Astrocyte (in vitro differentiated cells and primary cell): ENCODE measurements around the gene PGC. TPM values are rescaled to one million over a fixed set of nuclear protein-coding genes. Genes with fewer than 3 reads are reported as not detected.
A peak's percentile ranks its signal among the peaks of the same experiment; 100 is the strongest.

Experiments
- DNase-seq: peaks from one replicate; pipeline ENCODE4 v3.0.0-alpha.2; 2010; ENCODE audit warnings: low read depth
- FAIRE-seq: peaks from 2 replicates; lab custom pipeline; 2011; peaks lifted over from hg19 to GRCh38; lab: Jason Lieb, UNC
- H2AFZ ChIP-seq: 2 replicates; pipeline ENCODE4 v1.6.0; 2012; ENCODE audit warnings: low read depth, low read length, inconsistent platforms
- H3K27ac ChIP-seq: 2 replicates; pipeline ENCODE4 v1.5.1; 2011; ENCODE audit warnings: low read depth, low read length, inconsistent platforms
- H3K27me3 ChIP-seq: 2 replicates; pipeline ENCODE4 v1.6.0; 2011; ENCODE audit warnings: low read length, inconsistent platforms; ENCODE audit not compliant: insufficient read depth
- H3K36me3 ChIP-seq: 2 replicates; pipeline ENCODE4 v1.5.1; 2011; ENCODE audit warnings: low read length, inconsistent platforms; ENCODE audit not compliant: insufficient read depth
- H3K4me1 ChIP-seq: 2 replicates; pipeline ENCODE4 v1.5.1; 2011; ENCODE audit warnings: low read length, inconsistent platforms; ENCODE audit not compliant: insufficient read depth
- H3K4me2 ChIP-seq: 2 replicates; pipeline ENCODE4 v1.6.0; 2012; ENCODE audit warnings: low read length, inconsistent platforms
- H3K4me3 ChIP-seq: 2 replicates; pipeline ENCODE4 v1.5.1; 2011; ENCODE audit warnings: low read depth, mild to moderate bottlenecking, low read length, inconsistent platforms; ENCODE audit not compliant: insufficient read depth
- H3K79me2 ChIP-seq: 2 replicates; pipeline ENCODE4 v1.6.0; 2012; ENCODE audit warnings: mild to moderate bottlenecking, low read length, inconsistent platforms; ENCODE audit not compliant: insufficient read depth
- H3K9ac ChIP-seq: 2 replicates; pipeline ENCODE4 v1.6.0; 2012; ENCODE audit warnings: mild to moderate bottlenecking, low read length, inconsistent platforms
- H3K9me3 ChIP-seq: 2 replicates; pipeline ENCODE4 v1.5.1; 2012; ENCODE audit warnings: low read depth, mild to moderate bottlenecking, low read length, inconsistent platforms; ENCODE audit not compliant: insufficient read depth
- H4K20me1 ChIP-seq: 2 replicates; pipeline ENCODE4 v1.6.0; 2012; ENCODE audit warnings: low read length, inconsistent platforms; ENCODE audit not compliant: insufficient read depth
- H3K27ac Mint-ChIP-seq: one replicate; pipeline ENCODE4 v1.8.0; 2021; ENCODE audit warnings: mild to moderate bottlenecking, mixed read lengths; ENCODE audit not compliant: unreplicated experiment
- H3K27me3 Mint-ChIP-seq: one replicate; pipeline ENCODE4 v1.8.0; 2021; ENCODE audit warnings: low read depth, mixed read lengths; ENCODE audit not compliant: unreplicated experiment
- H3K36me3 Mint-ChIP-seq: one replicate; pipeline ENCODE4 v1.8.0; 2021; ENCODE audit warnings: low read depth, mixed read lengths; ENCODE audit not compliant: unreplicated experiment
- H3K4me1 Mint-ChIP-seq: one replicate; pipeline ENCODE4 v1.8.0; 2021; ENCODE audit warnings: low read depth, mixed read lengths; ENCODE audit not compliant: unreplicated experiment
- H3K4me3 Mint-ChIP-seq: one replicate; pipeline ENCODE4 v1.8.0; 2021; ENCODE audit warnings: mild to moderate bottlenecking, moderate library complexity, mixed read lengths; ENCODE audit not compliant: unreplicated experiment
- H3K9me3 Mint-ChIP-seq: one replicate; pipeline ENCODE4 v1.8.0; 2021; ENCODE audit warnings: mild to moderate bottlenecking, mixed read lengths; ENCODE audit not compliant: unreplicated experiment
- EZH2 ChIP-seq: IDR thresholded peaks from 2 replicates; pipeline ENCODE4 v1.6.1; 2012; ENCODE audit warnings: mild to moderate bottlenecking, low read length, inconsistent platforms; ENCODE audit not compliant: insufficient read depth
- total RNA-seq: library from RNA; stranded (reverse); gene quantifications from 2 replicates; pipeline ENCODE4 v1.2.1, GENCODE V29; 2021
- TF ChIP-seq, protein P1 (sequence below): IDR thresholded peaks from 2 replicates; pipeline ENCODE4 v1.5.1; 2011; ENCODE audit warnings: low read depth, mild to moderate bottlenecking, inconsistent platforms, low read length, moderate library complexity; ENCODE audit not compliant: insufficient read depth

The PGC gene
- total RNA-seq, 1 donor from 2014 or later: not detected

GRCh38 chr6:41787219-41787917 lies 40.2 kb upstream of the PGC start, which contains the start of gene TOMM6:
Gene TOMM6, plus strand, starts transcription at chr6:41787694. Its CDS starts 4 bp downstream, at chr6:41787698.
- Histone ChIP-seq H3K27me3 (no peaks in the 10 kb centered on the region), H4K20me1 (peaks cover 16% of the 10 kb centered on the region), H3K9me3 (no peaks in the 10 kb centered on the region), H3K9ac (peak within 1 kb of the TSS; percentile 97), H2AFZ (peak within 1 kb of the TSS; percentile 84), H3K79me2 (peaks cover 20% of the 10 kb centered on the region), H3K27ac (peak within 1 kb of the TSS; percentile 94), H3K36me3 (peaks cover 28% of the 10 kb centered on the region), H3K4me3 (peak within 1 kb of the TSS; percentile 88), H3K4me1 (peaks cover 6% of the 10 kb centered on the region), H3K4me2 (peak within 1 kb of the TSS; percentile 99)
- Mint-ChIP-seq H3K9me3 (no peaks in the 10 kb centered on the region), H3K27me3 (no peaks in the 10 kb centered on the region), H3K4me3 (peak within 1 kb of the TSS; percentile 99), H3K27ac (peak within 1 kb of the TSS; percentile 96), H3K36me3 (peaks cover 5% of the 10 kb centered on the region), H3K4me1 (peaks cover 15% of the 10 kb centered on the region)
- no peak for FAIRE-seq
- TF ChIP-seq, protein P1, sequence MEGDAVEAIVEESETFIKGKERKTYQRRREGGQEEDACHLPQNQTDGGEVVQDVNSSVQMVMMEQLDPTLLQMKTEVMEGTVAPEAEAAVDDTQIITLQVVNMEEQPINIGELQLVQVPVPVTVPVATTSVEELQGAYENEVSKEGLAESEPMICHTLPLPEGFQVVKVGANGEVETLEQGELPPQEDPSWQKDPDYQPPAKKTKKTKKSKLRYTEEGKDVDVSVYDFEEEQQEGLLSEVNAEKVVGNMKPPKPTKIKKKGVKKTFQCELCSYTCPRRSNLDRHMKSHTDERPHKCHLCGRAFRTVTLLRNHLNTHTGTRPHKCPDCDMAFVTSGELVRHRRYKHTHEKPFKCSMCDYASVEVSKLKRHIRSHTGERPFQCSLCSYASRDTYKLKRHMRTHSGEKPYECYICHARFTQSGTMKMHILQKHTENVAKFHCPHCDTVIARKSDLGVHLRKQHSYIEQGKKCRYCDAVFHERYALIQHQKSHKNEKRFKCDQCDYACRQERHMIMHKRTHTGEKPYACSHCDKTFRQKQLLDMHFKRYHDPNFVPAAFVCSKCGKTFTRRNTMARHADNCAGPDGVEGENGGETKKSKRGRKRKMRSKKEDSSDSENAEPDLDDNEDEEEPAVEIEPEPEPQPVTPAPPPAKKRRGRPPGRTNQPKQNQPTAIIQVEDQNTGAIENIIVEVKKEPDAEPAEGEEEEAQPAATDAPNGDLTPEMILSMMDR: peak; percentile 51
- TF ChIP-seq EZH2: no peak
- peak; percentile 86 for DNase-seq

- peak overlapping the region; percentile 88 for H3K4me3 ChIP-seq
- peak; percentile 38 for DNase-seq
- H3K79me2 ChIP-seq: peaks cover 20% of the 10 kb centered on the region
- FAIRE-seq: no peak
- TF ChIP-seq, protein P1: peak; percentile 9
- no peak for TF ChIP-seq EZH2
- Mint-ChIP-seq H3K36me3 (peaks cover 4% of the 10 kb centered on the region), H3K4me1 (peaks cover 15% of the 10 kb centered on the region), H3K4me3 (peak overlapping the region; percentile 99), H3K27me3 (no peaks in the 10 kb centered on the region), H3K9me3 (no peaks in the 10 kb centered on the region), H3K27ac (peak overlapping the region; percentile 96)
- peak overlapping the region; percentile 97 for H3K9ac ChIP-seq
- peaks cover 6% of the 10 kb centered on the region for H3K4me1 ChIP-seq
- H3K4me2 ChIP-seq: peak overlapping the region; percentile 99
- H2AFZ ChIP-seq: peak overlapping the region; percentile 84
- peaks cover 16% of the 10 kb centered on the region for H4K20me1 ChIP-seq
- peak overlapping the region; percentile 94 for H3K27ac ChIP-seq
- H3K27me3 ChIP-seq: no peaks in the 10 kb centered on the region
- peaks cover 22% of the 10 kb centered on the region for H3K36me3 ChIP-seq
- H3K9me3 ChIP-seq: no peaks in the 10 kb centered on the region
Observed at GRCh38 chr6:41786451-41787218, 39.4 kb upstream of the PGC start.
